ENCODE results near the gene VPS11. TPM values are rescaled to one million over a fixed set of nuclear protein-coding genes. Genes with fewer than 3 reads are reported as not detected.
A peak's percentile ranks its signal among the peaks of the same experiment; 100 is the strongest.
"Not testable (repeated sequence)": the region's sequence is repeated elsewhere in the genome, so short reads cannot be mapped to it uniquely, and the experiment has no call there.

The VPS11 gene
- total RNA-seq, 1 donor = 35.1 TPM

- Histone ChIP-seq H4K20me1 (ENCODE audit: insufficient read depth, low read length) (no peaks in the 10 kb centered on the region), H3K36me3 (ENCODE audit: insufficient read depth, low read length) (no peaks in the 10 kb centered on the region), H3K79me2 (ENCODE audit: insufficient read depth, low read length) (no peaks in the 10 kb centered on the region), H3K4me1 (ENCODE audit: insufficient read depth, low read length) (peaks cover 10% of the 10 kb centered on the region), H3K27ac (ENCODE audit: low read depth, low read length) (no peak within 1 kb of the TSS), H3K4me2 (ENCODE audit: insufficient read depth, low read length) (peak within 1 kb of the TSS; percentile 93), H3K9me3 (ENCODE audit: low read depth, low read length) (no peaks in the 10 kb centered on the region), H2AFZ (ENCODE audit: low read length) (peak within 1 kb of the TSS; percentile 89), H3K4me3 (ENCODE audit: insufficient read depth, low read length) (peak within 1 kb of the TSS; percentile 88), H3K27me3 (ENCODE audit: insufficient read depth, low read length) (no peaks in the 10 kb centered on the region)
- TF ChIP-seq CTCF (IDR thresholded peaks at IDR 0.05; ENCODE audit: extremely low read depth, low read depth, low read length) = no peak
- peak; percentile 99 for DNase-seq (ENCODE audit: insufficient read length, low spot score, missing footprints)
Measured at GRCh38 chr11:119030329-119031047, 37.1 kb upstream of the VPS11 start, which contains the start of gene SLC37A4. Gene SLC37A4, minus strand, starts transcription at chr11:119030877.

GRCh38 chr11:119031912-119032280 is 35.7 kb upstream of the VPS11 start:
- H3K79me2 ChIP-seq (ENCODE audit: insufficient read depth, low read length) = no peaks in the 10 kb centered on the region
- H2AFZ ChIP-seq (ENCODE audit: low read length) = peak overlapping the region; percentile 6
- H3K27ac ChIP-seq (ENCODE audit: low read depth, low read length) = no peak overlapping the region
- H3K27me3 ChIP-seq (ENCODE audit: insufficient read depth, low read length) = no peaks in the 10 kb centered on the region
- H3K4me1 ChIP-seq (ENCODE audit: insufficient read depth, low read length) = peaks cover 10% of the 10 kb centered on the region
- no peaks in the 10 kb centered on the region for H3K9me3 ChIP-seq (ENCODE audit: low read depth, low read length)
- no peak overlapping the region for H3K4me3 ChIP-seq (ENCODE audit: insufficient read depth, low read length)
- no peak overlapping the region for H3K4me2 ChIP-seq (ENCODE audit: insufficient read depth, low read length)
- H3K36me3 ChIP-seq (ENCODE audit: insufficient read depth, low read length) = no peaks in the 10 kb centered on the region
- no peak for DNase-seq (ENCODE audit: insufficient read length, low spot score, missing footprints)
- H4K20me1 ChIP-seq (ENCODE audit: insufficient read depth, low read length) = no peaks in the 10 kb centered on the region
- TF ChIP-seq CTCF (IDR thresholded peaks at IDR 0.05; ENCODE audit: extremely low read depth, low read depth, low read length) = no peak

- not testable (repeated sequence) for H3K27ac ChIP-seq (ENCODE audit: low read depth, low read length); H3K27me3 ChIP-seq (ENCODE audit: insufficient read depth, low read length); H3K4me3 ChIP-seq (ENCODE audit: insufficient read depth, low read length); H3K4me2 ChIP-seq (ENCODE audit: insufficient read depth, low read length); H3K36me3 ChIP-seq (ENCODE audit: insufficient read depth, low read length); H3K9me3 ChIP-seq (ENCODE audit: low read depth, low read length); H3K4me1 ChIP-seq (ENCODE audit: insufficient read depth, low read length); H4K20me1 ChIP-seq (ENCODE audit: insufficient read depth, low read length); H2AFZ ChIP-seq (ENCODE audit: low read length); H3K79me2 ChIP-seq (ENCODE audit: insufficient read depth, low read length); DNase-seq (ENCODE audit: insufficient read length, low spot score, missing footprints)
Measured at GRCh38 chr11:119033421-119033820, 34.2 kb upstream of the VPS11 start.

- no peak overlapping the region for H3K27ac ChIP-seq (ENCODE audit: low read depth, low read length)
- no peaks in the 10 kb centered on the region for H3K9me3 ChIP-seq (ENCODE audit: low read depth, low read length)
- no peak overlapping the region for H3K4me3 ChIP-seq (ENCODE audit: insufficient read depth, low read length)
- no peaks in the 10 kb centered on the region for H3K36me3 ChIP-seq (ENCODE audit: insufficient read depth, low read length)
- H2AFZ ChIP-seq (ENCODE audit: low read length) = no peak overlapping the region
- DNase-seq (ENCODE audit: insufficient read length, low spot score, missing footprints) = no peak
- H3K4me2 ChIP-seq (ENCODE audit: insufficient read depth, low read length) = no peak overlapping the region
- no peaks in the 10 kb centered on the region for H3K79me2 ChIP-seq (ENCODE audit: insufficient read depth, low read length)
- peaks cover 4% of the 10 kb centered on the region for H3K4me1 ChIP-seq (ENCODE audit: insufficient read depth, low read length)
- no peaks in the 10 kb centered on the region for H4K20me1 ChIP-seq (ENCODE audit: insufficient read depth, low read length)
- TF ChIP-seq CTCF (IDR thresholded peaks at IDR 0.05; ENCODE audit: extremely low read depth, low read depth, low read length) = no peak
- no peaks in the 10 kb centered on the region for H3K27me3 ChIP-seq (ENCODE audit: insufficient read depth, low read length)
Measured at GRCh38 chr11:119034813-119035212, 32.8 kb upstream of the VPS11 start.

Data from osteoblast (primary cell).